Measurements from ENCODE around the gene EIF2B5. TPM values are rescaled to one million over a fixed set of nuclear protein-coding genes. Genes with fewer than 3 reads are reported as not detected.
"Not testable (repeated sequence)": the region's sequence is repeated elsewhere in the genome, so short reads cannot be mapped to it uniquely, and the experiment has no call there.

The EIF2B5 gene
- polyA plus RNA-seq, 1 experiment, result 32.9 TPM

GRCh38 chr3:184145111-184145524 is 10.0 kb downstream of the EIF2B5 start:
- no peak for DNase-seq (ENCODE audit: low read depth)
- no peak overlapping the region for H3K4me3 ChIP-seq (ENCODE audit: low read depth, low read length)
- ChIA-PET CTCF (interaction anchor here (0.5 to 4.2 kb wide), 16 partner anchors 8 to 249 kb away, joined by 3 to 24 read pairs (median 5); partner anchors contain the start of genes ABCC5, ABCF3, EEF1AKMT4 and EIF2B5), POLR2A (interaction anchor here (0.5 kb wide), 1 partner anchor 10 kb away, joined by 3 read pairs; the partner anchor contains the start of gene EIF2B5)
- peak; percentile 49 for TF ChIP-seq CTCF (IDR thresholded peaks at IDR 0.05; ENCODE audit: insufficient read depth, low read depth, low read length)
- no peaks in the 10 kb centered on the region for H3K27me3 ChIP-seq (ENCODE audit: control insufficient read depth, insufficient read depth, low read length)
- peaks cover 35% of the 10 kb centered on the region for H3K36me3 ChIP-seq (ENCODE audit: control insufficient read depth, insufficient read depth, low read length)

- POLR2A ChIA-PET, result no interaction called here
- DNase-seq (ENCODE audit: low read depth), result no peak
- CTCF ChIA-PET, result interaction anchor here (1.0 to 4.2 kb wide), 11 partner anchors 11 to 250 kb away, joined by 3 to 24 read pairs (median 5); partner anchors contain the start of genes ABCC5, ABCF3, EEF1AKMT4 and EIF2B5
- TF ChIP-seq CTCF (IDR thresholded peaks at IDR 0.05; ENCODE audit: insufficient read depth, low read depth, low read length), result no peak
- H3K27me3 ChIP-seq (ENCODE audit: control insufficient read depth, insufficient read depth, low read length), result no peaks in the 10 kb centered on the region
- H3K36me3 ChIP-seq (ENCODE audit: control insufficient read depth, insufficient read depth, low read length), result peaks cover 33% of the 10 kb centered on the region
- H3K4me3 ChIP-seq (ENCODE audit: low read depth, low read length), result no peak overlapping the region
Observed at GRCh38 chr3:184145751-184146270, 10.7 kb downstream of the EIF2B5 start.

GRCh38 chr3:184148076-184148475 is 12.9 kb downstream of the EIF2B5 start:
- CTCF ChIA-PET, result no interaction called here
- POLR2A ChIA-PET, result no interaction called here

GRCh38 chr3:184149123-184149522 is 14.0 kb downstream of the EIF2B5 start:
- no peak for TF ChIP-seq CTCF (IDR thresholded peaks at IDR 0.05; ENCODE audit: insufficient read depth, low read depth, low read length)
- ChIA-PET CTCF (interaction anchor here (0.6 to 1.4 kb wide), 3 partner anchors 49 to 614 kb away, joined by 3 to 4 read pairs (median 3); partner anchors contain the start of gene EEF1AKMT4), POLR2A (no interaction called here)
- Histone ChIP-seq H3K4me3 (ENCODE audit: low read depth, low read length) (no peak overlapping the region), H3K36me3 (ENCODE audit: control insufficient read depth, insufficient read depth, low read length) (peaks cover 14% of the 10 kb centered on the region), H3K27me3 (ENCODE audit: control insufficient read depth, insufficient read depth, low read length) (no peaks in the 10 kb centered on the region)
- no peak for DNase-seq (ENCODE audit: low read depth)

More at GRCh38 chr3:184148076-184148475, 12.9 kb downstream of the EIF2B5 start:
- DNase-seq (ENCODE audit: low read depth), result no peak
- peaks cover 22% of the 10 kb centered on the region for H3K36me3 ChIP-seq (ENCODE audit: control insufficient read depth, insufficient read depth, low read length)
- H3K27me3 ChIP-seq (ENCODE audit: control insufficient read depth, insufficient read depth, low read length), result no peaks in the 10 kb centered on the region
- no peak for TF ChIP-seq CTCF (IDR thresholded peaks at IDR 0.05; ENCODE audit: insufficient read depth, low read depth, low read length)
- H3K4me3 ChIP-seq (ENCODE audit: low read depth, low read length), result no peak overlapping the region

- TF ChIP-seq CTCF (IDR thresholded peaks at IDR 0.05; ENCODE audit: insufficient read depth, low read depth, low read length), result peak; percentile 38
- not testable (repeated sequence) for H3K27me3 ChIP-seq (ENCODE audit: control insufficient read depth, insufficient read depth, low read length); H3K36me3 ChIP-seq (ENCODE audit: control insufficient read depth, insufficient read depth, low read length); H3K4me3 ChIP-seq (ENCODE audit: low read depth, low read length); DNase-seq (ENCODE audit: low read depth)
- ChIA-PET CTCF (interaction anchor here (0.7 to 1.4 kb wide), 2 partner anchors 48 to 100 kb away, joined by 3 to 4 read pairs; partner anchors contain the start of gene EEF1AKMT4), POLR2A (interaction anchor here (0.6 kb wide), 1 partner anchor 30 kb away, joined by 3 read pairs; no protein-coding TSS in a partner anchor)
Observed at GRCh38 chr3:184149770-184150169, 14.6 kb downstream of the EIF2B5 start.
